Fibroblast of lung (primary cell): ENCODE measurements around the gene PKD1.

ENCODE experiments used
- EZH2 ChIP-seq: IDR thresholded peaks from 2 replicates; pipeline ENCODE4 v1.5.1; 2012; ENCODE audit warnings: low read length, control low read depth, mild to moderate bottlenecking; ENCODE audit errors: missing control alignments
- TF ChIP-seq, protein P1 (sequence below), 2 donors: IDR thresholded peaks in 1 of 2; conservative IDR thresholded peaks in 1 of 2; 1 replicate in 1 of 2; 2 replicates in 1 of 2; pipeline ENCODE4 v1.5.1; 2011 to 2012; ENCODE audit warnings: low read length in 2 of 2, control low read depth in 1 of 2, inconsistent platforms in 1 of 2, low read depth in 1 of 2, mild to moderate bottlenecking in 1 of 2

DNA sequence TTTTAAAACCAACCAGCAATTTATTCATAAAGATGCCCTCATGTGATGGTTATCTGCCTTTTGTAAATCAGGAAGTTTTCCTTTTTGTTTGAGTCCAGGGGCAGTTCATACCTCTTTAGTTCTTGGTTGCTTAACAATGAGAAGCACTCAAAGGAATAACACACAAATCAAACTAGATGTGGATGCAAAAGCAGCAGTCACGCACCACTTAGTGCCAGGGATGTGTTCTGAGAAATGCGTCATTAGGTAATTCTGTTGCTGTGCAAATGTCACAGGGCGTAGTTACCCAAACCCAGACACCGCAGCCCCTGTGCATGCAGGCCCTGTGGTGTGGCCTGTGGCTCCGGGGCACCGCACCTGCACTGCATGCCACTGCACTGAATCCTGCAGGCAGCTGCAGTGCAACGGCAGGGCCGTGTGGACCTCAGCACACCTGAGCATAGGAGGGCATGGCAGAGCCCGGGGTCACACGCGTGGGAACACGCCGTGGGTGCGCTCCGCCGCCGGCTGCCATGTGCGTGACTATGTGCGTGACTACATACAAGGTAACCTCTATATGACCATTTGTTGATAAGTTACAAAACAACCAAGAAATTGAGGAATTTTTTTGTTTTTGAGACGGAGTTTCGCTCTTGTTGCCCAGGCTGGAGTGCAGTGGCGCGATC, 39.6 kb downstream of the PKD1 start:
- TF ChIP-seq, protein P1, sequence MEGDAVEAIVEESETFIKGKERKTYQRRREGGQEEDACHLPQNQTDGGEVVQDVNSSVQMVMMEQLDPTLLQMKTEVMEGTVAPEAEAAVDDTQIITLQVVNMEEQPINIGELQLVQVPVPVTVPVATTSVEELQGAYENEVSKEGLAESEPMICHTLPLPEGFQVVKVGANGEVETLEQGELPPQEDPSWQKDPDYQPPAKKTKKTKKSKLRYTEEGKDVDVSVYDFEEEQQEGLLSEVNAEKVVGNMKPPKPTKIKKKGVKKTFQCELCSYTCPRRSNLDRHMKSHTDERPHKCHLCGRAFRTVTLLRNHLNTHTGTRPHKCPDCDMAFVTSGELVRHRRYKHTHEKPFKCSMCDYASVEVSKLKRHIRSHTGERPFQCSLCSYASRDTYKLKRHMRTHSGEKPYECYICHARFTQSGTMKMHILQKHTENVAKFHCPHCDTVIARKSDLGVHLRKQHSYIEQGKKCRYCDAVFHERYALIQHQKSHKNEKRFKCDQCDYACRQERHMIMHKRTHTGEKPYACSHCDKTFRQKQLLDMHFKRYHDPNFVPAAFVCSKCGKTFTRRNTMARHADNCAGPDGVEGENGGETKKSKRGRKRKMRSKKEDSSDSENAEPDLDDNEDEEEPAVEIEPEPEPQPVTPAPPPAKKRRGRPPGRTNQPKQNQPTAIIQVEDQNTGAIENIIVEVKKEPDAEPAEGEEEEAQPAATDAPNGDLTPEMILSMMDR (conservative IDR thresholded peaks at IDR 0.05 in 1 of 2, IDR thresholded peaks at IDR 0.05 in 1 of 2; ENCODE audit: low read depth in 1 of 2, low read length in 2 of 2): no peak
- TF ChIP-seq EZH2: no peak
